Activated CD8-positive, alpha-beta memory T cell treated with anti-CD3 and anti-CD28 coated beads for 36 hours (primary cell): ENCODE measurements around the gene PAX8. TPM values are rescaled to one million over a fixed set of nuclear protein-coding genes. Genes with fewer than 3 reads are reported as not detected.

ENCODE experiments used
- CTCF ChIA-PET: fragments of 350-600 bp; sonication (Branson Sonifier 250); formaldehyde crosslinking; loops from one replicate; lab custom pipeline; 2021; ENCODE audit warnings: antibody characterized with exemption; lab: Charles Lee
- POLR2A ChIA-PET: fragments of 350-600 bp; sonication (Branson Sonifier 250); formaldehyde crosslinking; loops from one replicate; lab custom pipeline; 2021; ENCODE audit warnings: antibody characterized with exemption; lab: Charles Lee
- total RNA-seq, 2 experiments: library from RNA; stranded (reverse); gene quantifications; one replicate each; pipeline ENCODE4 v1.2.3, GENCODE V29; 2021

PAX8 gene
- total RNA-seq, 2 experiments from 2014 or later, result 2.1 to 2.5 TPM

GRCh38 chr2:113184531-113185230, 94.0 kb downstream of the PAX8 start:
- ChIA-PET POLR2A (interaction anchor here (0.9 kb wide), 1 partner anchor 28 kb away, joined by 3 read pairs; no protein-coding TSS in a partner anchor), CTCF (interaction anchor here (1.5 to 5.2 kb wide), 2 partner anchors 10 to 47 kb away, joined by 3 to 25 read pairs; no protein-coding TSS in a partner anchor)

DNA sequence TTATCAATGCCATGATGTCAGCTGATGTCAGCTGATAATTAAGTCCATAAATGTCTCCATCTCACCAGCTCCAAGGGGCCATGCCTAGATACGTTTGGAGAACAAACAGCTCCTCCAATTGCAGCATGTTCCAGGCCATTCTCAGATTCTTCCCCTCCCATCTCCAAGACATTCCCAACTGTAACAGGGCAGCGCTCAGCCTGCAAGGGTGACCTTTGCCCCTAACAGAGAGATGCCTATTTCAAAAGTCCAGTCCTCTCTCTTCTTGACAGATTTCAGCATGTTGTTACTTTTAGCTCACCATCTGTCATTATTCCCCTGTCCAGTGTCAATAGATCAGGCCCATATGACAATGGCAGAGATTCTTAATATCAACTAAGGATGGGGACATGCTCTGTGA, 95.0 kb downstream of the PAX8 start:
- CTCF ChIA-PET, result interaction anchor here (0.6 to 5.2 kb wide), 4 partner anchors 9 to 46 kb away, joined by 3 to 25 read pairs (median 4); no protein-coding TSS in a partner anchor
- POLR2A ChIA-PET, result interaction anchor here (0.9 kb wide), 1 partner anchor 27 kb away, joined by 3 read pairs; no protein-coding TSS in a partner anchor

GRCh38 chr2:113183264-113183663, 95.5 kb downstream of the PAX8 start:
- POLR2A ChIA-PET, result interaction anchor here (1.1 kb wide), 1 partner anchor 20 kb away, joined by 3 read pairs; no protein-coding TSS in a partner anchor
- CTCF ChIA-PET, result interaction anchor here (0.6 to 5.2 kb wide), 4 partner anchors 9 to 46 kb away, joined by 3 to 25 read pairs (median 4); no protein-coding TSS in a partner anchor

GRCh38 chr2:113182471-113183260, 96.1 kb downstream of the PAX8 start:
- ChIA-PET CTCF (interaction anchor here (1.0 to 5.2 kb wide), 3 partner anchors 8 to 45 kb away, joined by 3 to 25 read pairs (median 4); no protein-coding TSS in a partner anchor), POLR2A (interaction anchor here (1.1 kb wide), 1 partner anchor 21 kb away, joined by 3 read pairs; no protein-coding TSS in a partner anchor)

- POLR2A ChIA-PET, result interaction anchor here (0.9 to 2.2 kb wide), 3 partner anchors 10 to 48 kb away, joined by 4 to 7 read pairs (median 6); no protein-coding TSS in a partner anchor
- CTCF ChIA-PET, result interaction anchor here (0.6 to 5.2 kb wide), 7 partner anchors 18 to 189 kb away, joined by 3 to 25 read pairs (median 5); no protein-coding TSS in a partner anchor
Observed at GRCh38 chr2:113181258-113182051, 97.3 kb downstream of the PAX8 start.

GRCh38 chr2:113180131-113180946, 98.4 kb downstream of the PAX8 start:
- CTCF ChIA-PET, result interaction anchor here (0.6 to 5.2 kb wide), 10 partner anchors 13 to 190 kb away, joined by 3 to 25 read pairs (median 4); no protein-coding TSS in a partner anchor
- POLR2A ChIA-PET, result interaction anchor here (0.5 to 2.2 kb wide), 8 partner anchors 11 to 77 kb away, joined by 3 to 9 read pairs (median 4); no protein-coding TSS in a partner anchor

DNA sequence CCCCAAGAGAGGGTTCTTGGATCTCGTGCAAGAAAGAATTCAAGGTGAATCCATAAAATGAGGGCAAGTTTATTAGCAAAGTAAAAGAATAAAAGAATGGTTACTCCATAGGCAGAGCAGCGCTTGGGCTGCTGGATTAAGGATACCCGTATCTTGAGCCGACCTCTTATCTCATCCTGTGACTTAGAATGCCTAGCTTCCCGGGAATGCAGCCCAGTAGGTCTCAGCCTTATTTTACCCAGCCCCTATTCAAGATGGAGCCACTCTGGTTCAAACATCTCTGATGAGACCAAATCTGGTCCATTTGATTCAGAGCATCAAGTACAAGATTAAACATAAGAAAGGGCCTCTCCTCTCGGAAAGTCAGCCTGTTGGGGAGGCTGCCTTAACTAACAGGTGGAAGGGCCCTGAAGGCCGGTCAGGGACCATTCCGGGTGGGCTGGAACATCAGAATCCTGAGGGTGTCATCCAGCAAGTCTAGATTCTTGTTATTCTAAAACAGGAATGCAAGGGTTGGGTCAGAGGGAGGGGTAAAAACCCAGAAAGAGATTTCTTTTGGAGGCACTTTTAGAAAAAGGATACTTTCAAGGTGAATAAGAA, 99.2 kb downstream of the PAX8 start:
- CTCF ChIA-PET, result interaction anchor here (0.9 to 5.2 kb wide), 6 partner anchors 19 to 99 kb away, joined by 3 to 25 read pairs (median 7); no protein-coding TSS in a partner anchor
- POLR2A ChIA-PET, result interaction anchor here (1.0 to 2.2 kb wide), 4 partner anchors 15 to 76 kb away, joined by 3 to 6 read pairs (median 4); no protein-coding TSS in a partner anchor

GRCh38 chr2:113178891-113179290, 99.8 kb downstream of the PAX8 start:
- CTCF ChIA-PET, result interaction anchor here (0.6 to 2.3 kb wide), 4 partner anchors 20 to 190 kb away, joined by 3 to 7 read pairs (median 4); no protein-coding TSS in a partner anchor
- POLR2A ChIA-PET, result interaction anchor here (1.1 to 2.2 kb wide), 2 partner anchors 21 to 41 kb away, joined by 4 to 6 read pairs; no protein-coding TSS in a partner anchor

- POLR2A ChIA-PET, result no interaction called here
- CTCF ChIA-PET, result interaction anchor here (0.6 to 2.3 kb wide), 3 partner anchors 20 to 190 kb away, joined by 4 to 7 read pairs (median 4); no protein-coding TSS in a partner anchor
Observed at GRCh38 chr2:113178069-113178746, 100.5 kb downstream of the PAX8 start.

GRCh38 chr2:113176696-113177355, 101.9 kb downstream of the PAX8 start:
- ChIA-PET POLR2A (interaction anchor here (3.4 kb wide), 1 partner anchor 19 kb away, joined by 45 read pairs; no protein-coding TSS in a partner anchor), CTCF (interaction anchor here (1.2 to 3.8 kb wide), 3 partner anchors 22 to 67 kb away, joined by 5 to 34 read pairs (median 6); no protein-coding TSS in a partner anchor)

DNA sequence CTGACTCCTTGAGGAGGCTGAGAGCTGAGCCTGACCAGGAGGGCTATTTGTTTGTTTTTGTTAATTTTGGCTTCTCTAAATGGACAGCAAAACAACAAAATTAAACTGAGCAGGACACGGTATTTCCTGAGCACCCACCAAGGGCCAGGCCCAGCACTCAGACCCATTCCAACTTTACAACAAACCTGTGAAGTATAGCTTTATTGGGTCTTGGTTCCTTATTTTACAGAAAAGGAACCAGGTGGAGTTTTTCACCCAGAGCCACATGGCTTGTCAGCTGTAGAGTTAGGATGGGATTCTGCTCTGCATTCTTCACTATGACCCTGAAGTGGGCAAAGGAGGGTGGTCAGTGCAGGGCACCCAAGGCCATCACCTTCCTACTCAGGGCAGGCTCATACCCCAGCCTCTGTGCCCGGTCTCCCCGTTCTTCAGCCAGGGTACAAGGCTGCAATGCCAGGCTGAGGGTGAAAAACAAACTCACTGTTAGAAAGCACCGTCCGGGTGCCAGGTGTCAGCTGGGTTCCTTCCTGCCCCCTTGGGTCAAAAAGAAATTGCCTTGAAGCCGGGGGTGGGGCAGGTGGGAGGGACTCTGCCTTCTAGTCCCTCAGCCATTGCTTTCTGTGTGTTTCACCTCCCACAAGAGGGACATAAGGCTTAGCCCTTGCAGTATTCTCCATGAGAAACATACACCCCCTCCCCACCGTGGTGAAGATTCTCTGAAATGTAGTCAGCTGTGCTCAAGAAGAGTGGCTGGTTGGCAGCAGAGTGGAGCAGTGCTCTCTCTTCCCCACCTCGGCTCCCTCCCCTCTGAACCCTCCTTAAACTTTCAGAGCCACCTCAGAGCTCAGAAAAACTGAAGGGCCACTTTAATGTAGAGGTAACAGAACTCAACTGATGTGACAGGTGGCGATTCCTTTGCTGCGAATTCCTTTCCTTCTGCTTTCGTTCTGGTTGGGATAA, 102.7 kb downstream of the PAX8 start:
- POLR2A ChIA-PET, result interaction anchor here (0.7 to 3.4 kb wide), 5 partner anchors 18 to 72 kb away, joined by 3 to 45 read pairs (median 18); no protein-coding TSS in a partner anchor
- CTCF ChIA-PET, result interaction anchor here (0.6 to 3.8 kb wide), 15 partner anchors 9 to 94 kb away, joined by 3 to 34 read pairs (median 5); no protein-coding TSS in a partner anchor

DNA sequence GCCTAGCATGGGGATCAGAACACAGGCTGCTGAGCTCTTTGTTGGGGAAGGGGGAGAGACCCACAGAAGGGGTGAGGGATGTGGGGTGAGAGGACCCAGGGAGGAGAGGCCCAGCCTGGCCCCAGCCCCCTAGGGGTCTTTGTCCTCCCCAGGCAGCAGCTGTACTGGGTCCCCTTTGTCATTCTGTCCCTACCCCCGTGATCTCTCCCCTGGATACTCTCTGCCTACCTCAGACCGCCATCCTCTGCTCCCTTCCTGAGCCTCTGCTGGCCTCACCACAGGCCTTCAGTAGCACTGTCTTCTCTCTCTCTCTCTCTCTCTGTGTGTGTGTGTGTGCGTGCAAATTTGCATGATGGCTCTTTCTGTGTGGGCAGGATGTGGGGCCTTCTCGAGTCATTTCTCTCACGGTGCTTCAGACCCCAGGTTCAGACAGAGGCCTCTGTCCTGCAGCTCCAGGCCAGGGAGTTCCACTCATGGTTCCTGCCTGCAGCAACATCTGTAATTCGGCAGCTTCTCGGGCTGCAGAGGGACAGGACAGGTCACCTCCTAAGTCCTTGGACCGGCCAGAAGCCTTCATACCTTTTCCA, 103.6 kb downstream of the PAX8 start:
- ChIA-PET CTCF (interaction anchor here (0.6 to 3.8 kb wide), 17 partner anchors 8 to 93 kb away, joined by 3 to 34 read pairs (median 5); no protein-coding TSS in a partner anchor), POLR2A (interaction anchor here (0.5 to 3.4 kb wide), 12 partner anchors 10 to 348 kb away, joined by 3 to 45 read pairs (median 5); no protein-coding TSS in a partner anchor)

- ChIA-PET POLR2A (interaction anchor here (0.5 to 3.4 kb wide), 13 partner anchors 9 to 258 kb away, joined by 3 to 45 read pairs (median 4); no protein-coding TSS in a partner anchor), CTCF (interaction anchor here (0.8 to 3.8 kb wide), 10 partner anchors 9 to 92 kb away, joined by 3 to 34 read pairs (median 8); no protein-coding TSS in a partner anchor)
Observed at GRCh38 chr2:113174376-113174750, 104.4 kb downstream of the PAX8 start.
